HEK293 (cell line): Measurements from ENCODE around the gene ZNF556.

Experiments used
- BCL11B ChIP-seq: fragments of 450-650 bp; formaldehyde crosslinking; IDR thresholded peaks from 2 replicates; pipeline ENCODE4 v1.5.1; 2016; ENCODE audit warnings: low read depth, missing biosample characterization, missing genetic modification characterization
- EGR2 ChIP-seq: fragments of 450-650 bp; formaldehyde crosslinking; IDR thresholded peaks from 2 replicates; pipeline ENCODE4 v1.5.1; 2016; ENCODE audit warnings: low read depth, missing biosample characterization, missing genetic modification characterization
- GLIS1 ChIP-seq: fragments of 450-650 bp; formaldehyde crosslinking; IDR thresholded peaks from 2 replicates; pipeline ENCODE4 v1.5.1; 2016; ENCODE audit warnings: missing biosample characterization, missing genetic modification characterization
- INSM2 ChIP-seq: fragments of 450-650 bp; formaldehyde crosslinking; IDR thresholded peaks from 2 replicates; pipeline ENCODE4 v1.5.1; 2016; ENCODE audit warnings: missing biosample characterization, missing genetic modification characterization
- KLF9 ChIP-seq: fragments of 450-650 bp; formaldehyde crosslinking; IDR thresholded peaks from 2 replicates; pipeline ENCODE4 v1.5.1; 2016; ENCODE audit warnings: missing biosample characterization, missing genetic modification characterization, low read depth
- PRDM1 ChIP-seq: fragments of 450-650 bp; formaldehyde crosslinking; IDR thresholded peaks from 2 replicates; pipeline ENCODE4; 2016; ENCODE audit warnings: missing biosample characterization, missing genetic modification characterization
- PRDM10 ChIP-seq: fragments of 450-650 bp; formaldehyde crosslinking; IDR thresholded peaks from 2 replicates; pipeline ENCODE4 v1.5.1; 2016; ENCODE audit warnings: missing biosample characterization, missing genetic modification characterization
- ZBTB20 ChIP-seq: fragments of 450-650 bp; formaldehyde crosslinking; IDR thresholded peaks from 2 replicates; pipeline ENCODE4 v1.5.1; 2016; ENCODE audit warnings: missing biosample characterization, missing genetic modification characterization
- ZBTB48 ChIP-seq: fragments of 450-650 bp; formaldehyde crosslinking; IDR thresholded peaks from 2 replicates; pipeline ENCODE4 v1.5.1; 2016; ENCODE audit warnings: missing biosample characterization, missing genetic modification characterization
- ZBTB7A ChIP-seq: fragments of 450-650 bp; formaldehyde crosslinking; IDR thresholded peaks from 2 replicates; pipeline ENCODE4 v1.5.1; 2016; ENCODE audit warnings: low read depth, missing biosample characterization, missing genetic modification characterization
- ZNF146 ChIP-seq: fragments of 450-650 bp; formaldehyde crosslinking; IDR thresholded peaks from 2 replicates; pipeline ENCODE4 v1.5.1; 2016; ENCODE audit warnings: missing biosample characterization, missing genetic modification characterization
- ZNF214 ChIP-seq: fragments of 450-650 bp; formaldehyde crosslinking; IDR thresholded peaks from 2 replicates; pipeline ENCODE4 v1.5.1; 2017; ENCODE audit warnings: missing biosample characterization, mild to moderate bottlenecking, missing genetic modification characterization, borderline replicate concordance
- ZNF223 ChIP-seq: fragments of 450-650 bp; formaldehyde crosslinking; IDR thresholded peaks from 2 replicates; pipeline ENCODE4 v1.5.1; 2016; ENCODE audit warnings: missing biosample characterization, missing genetic modification characterization
- ZNF24 ChIP-seq: fragments of 450-650 bp; formaldehyde crosslinking; IDR thresholded peaks from 2 replicates; pipeline ENCODE4 v1.5.1; 2016; ENCODE audit warnings: missing biosample characterization, missing genetic modification characterization
- ZNF398 ChIP-seq: fragments of 450-650 bp; formaldehyde crosslinking; IDR thresholded peaks from 2 replicates; pipeline ENCODE4 v1.5.1; 2017; ENCODE audit warnings: missing biosample characterization, missing genetic modification characterization
- ZNF404 ChIP-seq: fragments of 450-650 bp; formaldehyde crosslinking; IDR thresholded peaks from 2 replicates; pipeline ENCODE4 v1.5.1; 2017; ENCODE audit warnings: missing biosample characterization, missing genetic modification characterization
- ZNF610 ChIP-seq: fragments of 450-650 bp; formaldehyde crosslinking; IDR thresholded peaks from 2 replicates; pipeline ENCODE4 v1.5.1; 2016; ENCODE audit warnings: missing biosample characterization, missing genetic modification characterization, borderline replicate concordance
- ZNF701 ChIP-seq: fragments of 450-650 bp; formaldehyde crosslinking; IDR thresholded peaks from 2 replicates; pipeline ENCODE4 v1.5.1; 2016; ENCODE audit warnings: missing biosample characterization, missing genetic modification characterization
- ZNF704 ChIP-seq: fragments of 450-650 bp; formaldehyde crosslinking; IDR thresholded peaks from 2 replicates; pipeline ENCODE4 v1.5.1; 2016; ENCODE audit warnings: missing biosample characterization, missing genetic modification characterization
- ZNF76 ChIP-seq: fragments of 450-650 bp; formaldehyde crosslinking; IDR thresholded peaks from 2 replicates; pipeline ENCODE4; 2016; ENCODE audit warnings: low read depth, missing biosample characterization, missing genetic modification characterization, borderline replicate concordance
- ZSCAN18 ChIP-seq: fragments of 450-650 bp; formaldehyde crosslinking; IDR thresholded peaks from 2 replicates; pipeline ENCODE4 v1.5.1; 2016; ENCODE audit warnings: missing biosample characterization, missing genetic modification characterization
- ZSCAN23 ChIP-seq: fragments of 450-650 bp; formaldehyde crosslinking; IDR thresholded peaks from 2 replicates; pipeline ENCODE4 v1.5.1; 2016; ENCODE audit warnings: missing biosample characterization, missing genetic modification characterization
- TF ChIP-seq, protein P1 (sequence below): fragments of 450-650 bp; formaldehyde crosslinking; IDR thresholded peaks from 2 replicates; pipeline ENCODE4 v1.5.1; 2016; ENCODE audit warnings: missing biosample characterization, missing genetic modification characterization
- TF ChIP-seq, protein P2 (sequence below): fragments of 450-650 bp; formaldehyde crosslinking; IDR thresholded peaks from 2 replicates; pipeline ENCODE4 v1.5.1; 2016; ENCODE audit warnings: missing biosample characterization, missing genetic modification characterization

ZNF556 gene

DNA sequence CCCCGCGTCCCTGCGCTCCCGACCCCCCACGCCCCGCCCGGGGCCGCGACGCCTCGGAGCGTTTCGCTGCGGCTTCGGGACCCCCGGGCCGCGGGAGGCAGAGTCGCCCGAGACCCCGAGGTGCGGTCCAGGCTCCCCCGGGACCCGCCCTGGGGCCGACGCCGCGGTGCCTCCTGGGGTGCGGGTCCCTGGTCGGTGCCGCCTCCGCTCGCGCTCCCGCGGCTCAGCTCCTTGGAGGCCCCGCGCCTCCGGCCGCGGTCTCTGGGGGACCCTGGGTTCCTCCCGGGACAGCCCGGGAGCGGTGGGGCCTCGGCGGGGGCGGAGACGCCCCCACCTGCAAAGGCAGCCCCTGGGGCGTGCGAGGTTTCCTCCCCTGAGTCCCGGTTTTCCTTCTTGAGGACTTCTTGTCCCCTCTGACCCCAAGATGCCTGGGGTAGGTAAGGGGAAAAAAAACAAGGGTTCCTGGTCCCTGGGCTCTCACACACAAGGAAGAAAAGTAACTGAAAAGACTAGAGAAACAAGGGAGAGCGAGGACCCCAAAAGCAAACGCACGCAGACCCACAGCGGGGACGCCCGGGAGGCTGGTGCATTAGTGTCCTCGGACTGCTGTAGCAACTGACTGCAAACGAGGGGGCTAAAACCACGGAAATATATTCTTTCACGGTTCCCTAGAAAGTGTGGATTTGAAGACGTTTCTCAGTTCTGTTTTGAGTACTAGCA, 25.1 kb upstream of the ZNF556 start (continued):
- TF ChIP-seq PRDM10 (tag by site-specific recombination) (no peak), ZBTB7A (no peak), ZSCAN23 (tag by site-specific recombination) (no peak), ZSCAN18 (no peak), KLF9 (tag by site-specific recombination) (no peak), ZNF701 (tag by site-specific recombination) (no peak), ZBTB20 (tag by site-specific recombination) (no peak), ZNF704 (tag by site-specific recombination) (no peak), INSM2 (tag by site-specific recombination) (no peak), PRDM1 (no peak), ZNF146 (no peak), ZNF223 (no peak), BCL11B (no peak), GLIS1 (tag by site-specific recombination) (peak; percentile 78), ZBTB48 (0 out of 2 replicates have a peak, but pooled peaks have one; percentile 55), ZNF398 (tag by site-specific recombination) (no peak), ZNF76 (tag by site-specific recombination) (0 out of 2 replicates have a peak, but pooled peaks have one; percentile 13), EGR2 (tag by site-specific recombination) (peak; percentile 20; the same call in 1 of the 2 replicates), ZNF24 (no peak), ZNF404 (tag by site-specific recombination) (no peak), ZNF610 (tag by site-specific recombination) (no peak), ZNF214 (tag by site-specific recombination) (no peak)
- TF ChIP-seq, protein P1, sequence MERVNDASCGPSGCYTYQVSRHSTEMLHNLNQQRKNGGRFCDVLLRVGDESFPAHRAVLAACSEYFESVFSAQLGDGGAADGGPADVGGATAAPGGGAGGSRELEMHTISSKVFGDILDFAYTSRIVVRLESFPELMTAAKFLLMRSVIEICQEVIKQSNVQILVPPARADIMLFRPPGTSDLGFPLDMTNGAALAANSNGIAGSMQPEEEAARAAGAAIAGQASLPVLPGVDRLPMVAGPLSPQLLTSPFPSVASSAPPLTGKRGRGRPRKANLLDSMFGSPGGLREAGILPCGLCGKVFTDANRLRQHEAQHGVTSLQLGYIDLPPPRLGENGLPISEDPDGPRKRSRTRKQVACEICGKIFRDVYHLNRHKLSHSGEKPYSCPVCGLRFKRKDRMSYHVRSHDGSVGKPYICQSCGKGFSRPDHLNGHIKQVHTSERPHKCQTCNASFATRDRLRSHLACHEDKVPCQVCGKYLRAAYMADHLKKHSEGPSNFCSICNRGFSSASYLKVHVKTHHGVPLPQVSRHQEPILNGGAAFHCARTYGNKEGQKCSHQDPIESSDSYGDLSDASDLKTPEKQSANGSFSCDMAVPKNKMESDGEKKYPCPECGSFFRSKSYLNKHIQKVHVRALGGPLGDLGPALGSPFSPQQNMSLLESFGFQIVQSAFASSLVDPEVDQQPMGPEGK (tag by site-specific recombination): no peak
- TF ChIP-seq, protein P2, sequence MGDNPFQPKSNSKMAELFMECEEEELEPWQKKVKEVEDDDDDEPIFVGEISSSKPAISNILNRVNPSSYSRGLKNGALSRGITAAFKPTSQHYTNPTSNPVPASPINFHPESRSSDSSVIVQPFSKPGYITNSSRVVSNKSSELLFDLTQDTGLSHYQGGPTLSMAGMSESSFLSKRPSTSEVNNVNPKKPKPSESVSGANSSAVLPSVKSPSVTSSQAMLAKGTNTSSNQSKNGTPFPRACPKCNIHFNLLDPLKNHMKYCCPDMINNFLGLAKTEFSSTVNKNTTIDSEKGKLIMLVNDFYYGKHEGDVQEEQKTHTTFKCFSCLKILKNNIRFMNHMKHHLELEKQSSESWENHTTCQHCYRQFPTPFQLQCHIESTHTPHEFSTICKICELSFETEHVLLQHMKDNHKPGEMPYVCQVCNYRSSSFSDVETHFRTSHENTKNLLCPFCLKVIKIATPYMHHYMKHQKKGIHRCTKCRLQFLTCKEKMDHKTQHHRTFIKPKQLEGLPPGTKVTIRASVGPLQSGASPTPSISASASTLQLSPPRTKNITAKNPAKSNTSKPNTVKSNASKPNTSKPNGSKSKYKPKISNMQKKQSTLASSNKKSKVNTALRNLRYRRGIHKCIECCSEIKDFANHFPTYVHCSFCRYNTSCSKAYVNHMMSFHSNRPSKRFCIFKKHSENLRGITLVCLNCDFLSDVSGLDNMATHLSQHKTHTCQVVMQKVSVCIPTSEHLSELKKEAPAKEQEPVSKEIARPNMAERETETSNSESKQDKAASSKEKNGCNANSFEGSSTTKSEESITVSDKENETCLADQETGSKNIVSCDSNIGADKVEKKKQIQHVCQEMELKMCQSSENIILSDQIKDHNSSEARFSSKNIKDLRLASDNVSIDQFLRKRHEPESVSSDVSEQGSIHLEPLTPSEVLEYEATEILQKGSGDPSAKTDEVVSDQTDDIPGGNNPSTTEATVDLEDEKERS (tag by site-specific recombination): no peak
